H9 (cell line): ENCODE measurements around the gene SLC6A19. TPM values are rescaled to one million over a fixed set of nuclear protein-coding genes. Genes with fewer than 3 reads are reported as not detected.

ENCODE experiments used
- DNase-seq: peaks from one replicate; pipeline ENCODE4 v3.0.0-alpha.2; 2017
- H2AFZ ChIP-seq: one replicate; pipeline ENCODE4 v1.6.1; 2013; ENCODE audit warnings: mild to moderate bottlenecking, low read length, control low read depth, moderate library complexity
- H2AK5ac ChIP-seq: 2 replicates; pipeline ENCODE4 v1.6.1; 2013; ENCODE audit warnings: low read length, control low read depth, mixed read lengths; ENCODE audit not compliant: insufficient read length
- H2BK120ac ChIP-seq: one replicate; pipeline ENCODE4 v1.6.1; 2013; ENCODE audit warnings: low read depth, mild to moderate bottlenecking, low read length, control low read depth, inconsistent platforms; ENCODE audit not compliant: poor library complexity, severe bottlenecking
- H2BK12ac ChIP-seq: 2 replicates; pipeline ENCODE4 v1.6.1; 2013; ENCODE audit warnings: low read length, control low read depth, mixed read lengths, low read depth; ENCODE audit not compliant: insufficient read length
- H2BK15ac ChIP-seq: 2 replicates; pipeline ENCODE4 v1.6.1; 2013; ENCODE audit warnings: low read depth, low read length, control low read depth
- H2BK20ac ChIP-seq: one replicate; pipeline ENCODE4 v1.6.1; 2013; ENCODE audit warnings: low read depth, mild to moderate bottlenecking, low read length, control low read depth, inconsistent platforms; ENCODE audit not compliant: poor library complexity, severe bottlenecking
- H2BK5ac ChIP-seq: 2 replicates; pipeline ENCODE4 v1.6.1; 2013; ENCODE audit warnings: low read length, control low read depth, mixed read lengths; ENCODE audit not compliant: insufficient read length
- H3K14ac ChIP-seq: 2 replicates; pipeline ENCODE4 v1.6.1; 2013; ENCODE audit warnings: low read length, control low read depth; ENCODE audit not compliant: insufficient read depth
- H3K18ac ChIP-seq: 2 replicates; pipeline ENCODE4 v1.6.1; 2013; ENCODE audit warnings: low read depth, mild to moderate bottlenecking, mixed read lengths, low read length, control low read depth; ENCODE audit not compliant: insufficient read length
- H3K23ac ChIP-seq: 2 replicates; pipeline ENCODE4 v1.6.1; 2013; ENCODE audit warnings: low read length, control low read depth, mixed read lengths, low read depth; ENCODE audit not compliant: insufficient read length
- H3K23me2 ChIP-seq: 2 replicates; pipeline ENCODE4 v1.6.1; 2013; ENCODE audit warnings: low read depth, mild to moderate bottlenecking, mixed read lengths, low read length, control low read depth; ENCODE audit not compliant: insufficient read length, poor library complexity, severe bottlenecking
- H3K27ac ChIP-seq: 2 replicates; pipeline ENCODE4 v1.5.1; 2013; ENCODE audit warnings: low read length, control low read depth, mixed read lengths, low read depth; ENCODE audit not compliant: insufficient read length
- H3K27me3 ChIP-seq: 2 replicates; pipeline ENCODE4 v1.6.1; 2013; ENCODE audit warnings: low read length, control low read depth, inconsistent platforms; ENCODE audit not compliant: insufficient read depth
- H3K4ac ChIP-seq: 2 replicates; pipeline ENCODE4 v1.6.1; 2013; ENCODE audit warnings: low read depth, mild to moderate bottlenecking, control low read depth, inconsistent platforms, low read length, moderate library complexity
- H3K4me1 ChIP-seq: 2 replicates; pipeline ENCODE4 v1.6.1; 2013; ENCODE audit warnings: low read length, control low read depth, inconsistent platforms; ENCODE audit not compliant: insufficient read depth
- H3K4me2 ChIP-seq: 2 replicates; pipeline ENCODE4 v1.6.1; 2013; ENCODE audit warnings: low read length, control low read depth, mixed read lengths; ENCODE audit not compliant: insufficient read length, insufficient read depth
- H3K56ac ChIP-seq: 2 replicates; pipeline ENCODE4 v1.6.1; 2013; ENCODE audit warnings: low read depth, mild to moderate bottlenecking, mixed read lengths, low read length, control low read depth; ENCODE audit not compliant: insufficient read length
- H3K79me1 ChIP-seq: 2 replicates; pipeline ENCODE4 v1.6.1; 2013; ENCODE audit warnings: low read depth, mild to moderate bottlenecking, moderate library complexity, low read length, control low read depth, inconsistent platforms; ENCODE audit not compliant: insufficient read depth, poor library complexity, severe bottlenecking
- H3K79me2 ChIP-seq: 2 replicates; pipeline ENCODE4 v1.6.1; 2013; ENCODE audit warnings: low read length, control low read depth, inconsistent platforms; ENCODE audit not compliant: insufficient read depth
- H3K9ac ChIP-seq: 2 replicates; pipeline ENCODE4 v1.6.1; 2013; ENCODE audit warnings: low read length, control low read depth, mixed read lengths; ENCODE audit not compliant: insufficient read length; ENCODE audit errors: extremely low read depth
- H3K9me3 ChIP-seq: one replicate; pipeline ENCODE4 v1.6.1; 2013; ENCODE audit warnings: low read depth, low read length, inconsistent platforms; ENCODE audit not compliant: control insufficient read depth
- H3T11ph ChIP-seq: one replicate; pipeline ENCODE4 v1.6.1; 2013; ENCODE audit warnings: mild to moderate bottlenecking, low read length, control low read depth, inconsistent platforms
- H4K20me1 ChIP-seq: one replicate; pipeline ENCODE4 v1.6.1; 2013; ENCODE audit not compliant: control insufficient read depth, insufficient read length, insufficient read depth
- H4K5ac ChIP-seq: 2 replicates; pipeline ENCODE4 v1.6.1; 2013; ENCODE audit warnings: low read depth, mild to moderate bottlenecking, mixed read lengths, low read length, control low read depth; ENCODE audit not compliant: insufficient read length
- H4K8ac ChIP-seq: replicated peaks from 2 replicates; pipeline ENCODE4 v1.6.1; 2013; ENCODE audit warnings: low read length, control low read depth, mixed read lengths, low read depth; ENCODE audit not compliant: insufficient read length
- H4K91ac ChIP-seq: 2 replicates; pipeline ENCODE4 v1.6.1; 2013; ENCODE audit warnings: low read depth, mild to moderate bottlenecking, moderate library complexity, mixed read lengths, low read length, control low read depth; ENCODE audit not compliant: insufficient read length
- H3K27ac Mint-ChIP-seq, 3 experiments: 2 replicates in 2 of 3; 3 replicates in 1 of 3; pipeline ENCODE4 v1.8.0; 2020 to 2021; ENCODE audit warnings: mixed read lengths in 3 of 3, mild to moderate bottlenecking in 1 of 3, moderate library complexity in 1 of 3
- H3K27me3 Mint-ChIP-seq: 2 replicates; pipeline ENCODE4 v1.8.0; 2021; ENCODE audit warnings: low read depth, mild to moderate bottlenecking, moderate library complexity, mixed read lengths
- H3K36me3 Mint-ChIP-seq, 3 experiments: 2 replicates in 2 of 3; 3 replicates in 1 of 3; pipeline ENCODE4 v1.8.0; 2020 to 2021; ENCODE audit warnings: low read depth in 3 of 3, mixed read lengths in 3 of 3; ENCODE audit not compliant: insufficient read depth in 1 of 3
- H3K4me1 Mint-ChIP-seq, 2 experiments: 2 replicates each; pipeline ENCODE4 v1.8.0; 2020; ENCODE audit warnings: mixed read lengths in 2 of 2
- H3K4me3 Mint-ChIP-seq, 2 experiments: 2 replicates in 1 of 2; 3 replicates in 1 of 2; pipeline ENCODE4 v1.8.0; 2020 to 2021; ENCODE audit warnings: mild to moderate bottlenecking in 2 of 2, mixed read lengths in 2 of 2, moderate library complexity in 1 of 2
- H3K9me3 Mint-ChIP-seq, 2 experiments: 2 replicates in 1 of 2; 3 replicates in 1 of 2; pipeline ENCODE4 v1.8.0; 2020; ENCODE audit warnings: mild to moderate bottlenecking in 2 of 2, mixed read lengths in 2 of 2, moderate library complexity in 1 of 2
- WGBS: extraction: QIAGEN DNeasy Blood & Tissue Kit; methylation state at CpG from one replicate; pipeline ENCODE4 v1.1.7; 2013; ENCODE audit warnings: missing lambda C conversion rate, low lambda C conversion rate, mixed read lengths; ENCODE audit not compliant: insufficient read length; ENCODE audit errors: extremely low coverage; 5-methylcytosine and 5-hydroxymethylcytosine counted together
- total RNA-seq: library from RNA; stranded (reverse); gene quantifications from 2 replicates; pipeline ENCODE4 v1.2.1, GENCODE V29; 2021
- TF ChIP-seq, protein P1 (sequence below): fragments of 200-600 bp; sonication (generic); conservative IDR thresholded peaks from 3 replicates; pipeline ENCODE4 v1.8.0; 2021; ENCODE audit warnings: antibody characterized with exemption, mild to moderate bottlenecking

The SLC6A19 gene
- total RNA-seq, 1 experiment from 2014 or later = not detected

DNA sequence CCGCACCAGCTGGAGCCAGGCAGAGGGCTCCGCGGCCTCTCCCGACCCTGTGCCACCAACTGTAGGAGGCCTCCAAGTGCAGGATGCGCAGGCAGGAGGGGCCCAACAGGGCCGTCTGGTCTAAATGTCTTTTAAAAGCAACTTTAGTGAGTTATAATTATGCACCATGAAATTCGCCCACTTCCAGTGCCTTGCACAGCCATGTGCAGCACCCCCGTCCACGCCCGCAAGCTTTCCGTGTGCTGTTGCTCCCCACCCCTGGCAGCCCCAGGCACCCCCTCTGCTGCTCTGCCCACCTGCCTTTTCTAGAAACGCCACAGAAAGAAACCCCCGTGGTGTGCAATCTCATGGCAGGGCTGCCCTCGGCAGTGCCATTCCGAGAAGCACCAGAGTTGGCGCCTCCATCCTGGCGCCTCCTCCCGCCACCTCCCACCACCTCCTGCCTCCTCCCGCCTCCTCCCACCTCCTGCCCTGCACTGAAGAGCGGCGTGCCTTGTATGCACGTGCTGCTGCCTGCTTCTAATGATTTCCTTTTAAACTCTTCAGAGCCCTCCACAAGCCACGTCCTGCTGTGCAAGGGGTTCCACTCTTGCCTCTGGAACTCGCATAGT is 16.3 kb downstream of the SLC6A19 start:
- TF ChIP-seq, protein P1, sequence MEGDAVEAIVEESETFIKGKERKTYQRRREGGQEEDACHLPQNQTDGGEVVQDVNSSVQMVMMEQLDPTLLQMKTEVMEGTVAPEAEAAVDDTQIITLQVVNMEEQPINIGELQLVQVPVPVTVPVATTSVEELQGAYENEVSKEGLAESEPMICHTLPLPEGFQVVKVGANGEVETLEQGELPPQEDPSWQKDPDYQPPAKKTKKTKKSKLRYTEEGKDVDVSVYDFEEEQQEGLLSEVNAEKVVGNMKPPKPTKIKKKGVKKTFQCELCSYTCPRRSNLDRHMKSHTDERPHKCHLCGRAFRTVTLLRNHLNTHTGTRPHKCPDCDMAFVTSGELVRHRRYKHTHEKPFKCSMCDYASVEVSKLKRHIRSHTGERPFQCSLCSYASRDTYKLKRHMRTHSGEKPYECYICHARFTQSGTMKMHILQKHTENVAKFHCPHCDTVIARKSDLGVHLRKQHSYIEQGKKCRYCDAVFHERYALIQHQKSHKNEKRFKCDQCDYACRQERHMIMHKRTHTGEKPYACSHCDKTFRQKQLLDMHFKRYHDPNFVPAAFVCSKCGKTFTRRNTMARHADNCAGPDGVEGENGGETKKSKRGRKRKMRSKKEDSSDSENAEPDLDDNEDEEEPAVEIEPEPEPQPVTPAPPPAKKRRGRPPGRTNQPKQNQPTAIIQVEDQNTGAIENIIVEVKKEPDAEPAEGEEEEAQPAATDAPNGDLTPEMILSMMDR = no peak
- H3K4me3 Mint-ChIP-seq = no peak overlapping the region

More for the DNA sequence above, 16.3 kb downstream of the SLC6A19 start:
- no peaks in the 10 kb centered on the region for H3K27me3 ChIP-seq
- H3K4ac ChIP-seq = no peak overlapping the region
- Mint-ChIP-seq H3K27ac (no peak overlapping the region), H3K27me3 (peaks cover 10% of the 10 kb centered on the region), H3K36me3 (no peaks in the 10 kb centered on the region; a peak in 1 of 7 replicates), H3K4me1 (peaks cover 3 to 6% of the 10 kb centered on the region in 2 experiments; a peak in 2 of 4 replicates), H3K9me3 (peaks cover 0 to 8% of the 10 kb centered on the region in 2 experiments; a peak in 3 of 5 replicates)
- H3K79me2 ChIP-seq = no peaks in the 10 kb centered on the region
- H4K20me1 ChIP-seq = no peaks in the 10 kb centered on the region
- DNase-seq = peak; percentile 57
- no peak overlapping the region for H3K9ac ChIP-seq
- H3K14ac ChIP-seq = no peak overlapping the region
- no peak overlapping the region for H2AK5ac ChIP-seq
- no peak overlapping the region for H3K4me2 ChIP-seq
- no peak overlapping the region for H3K18ac ChIP-seq
- no peak overlapping the region for H2BK120ac ChIP-seq
- H2AFZ ChIP-seq = no peak overlapping the region
- no peak overlapping the region for H3T11ph ChIP-seq
- H3K9me3 ChIP-seq = no peaks in the 10 kb centered on the region
- H2BK15ac ChIP-seq = no peak overlapping the region
- no peaks in the 10 kb centered on the region for H3K79me1 ChIP-seq
- no peak overlapping the region for H2BK20ac ChIP-seq
- no peak overlapping the region for H2BK5ac ChIP-seq
- H3K4me1 ChIP-seq = no peaks in the 10 kb centered on the region
- no peak overlapping the region for H2BK12ac ChIP-seq
- no peak overlapping the region for H3K23ac ChIP-seq
- no peak overlapping the region for H3K56ac ChIP-seq
- no peak overlapping the region for H4K8ac ChIP-seq
- H4K5ac ChIP-seq = no peak overlapping the region
- no CpG with 5 or more reads among the region's 24 CpGs for WGBS
- no peak overlapping the region for H3K27ac ChIP-seq
- H3K23me2 ChIP-seq = no peaks in the 10 kb centered on the region
- no peak overlapping the region for H4K91ac ChIP-seq
